HUES64 (cell line): ENCODE measurements around the gene RDH8.

Experiments used
- H3K27ac ChIP-seq: 2 replicates; pipeline ENCODE4 v1.7.0; 2013; ENCODE audit warnings: low read depth, low read length, inconsistent platforms
- H3K27me3 ChIP-seq: 2 replicates; pipeline ENCODE4 v1.6.1; 2013; ENCODE audit warnings: mild to moderate bottlenecking, low read length; ENCODE audit not compliant: insufficient read depth
- H3K36me3 ChIP-seq: 2 replicates; pipeline ENCODE4 v1.6.1; 2013; ENCODE audit warnings: mild to moderate bottlenecking, low read length; ENCODE audit not compliant: insufficient read depth
- H3K4me1 ChIP-seq: 2 replicates; pipeline ENCODE4 v1.6.1; 2013; ENCODE audit warnings: mild to moderate bottlenecking, low read length, moderate library complexity; ENCODE audit not compliant: insufficient read depth
- H3K4me3 ChIP-seq: 2 replicates; pipeline ENCODE4 v1.5.1; 2013; ENCODE audit warnings: mild to moderate bottlenecking, low read length, moderate library complexity
- H3K9ac ChIP-seq: 2 replicates; pipeline ENCODE4 v1.6.1; 2013; ENCODE audit warnings: mild to moderate bottlenecking, low read depth, low read length
- H3K9me3 ChIP-seq: 2 replicates; pipeline ENCODE4 v1.6.1; 2013; ENCODE audit warnings: low read depth, low read length; ENCODE audit not compliant: insufficient read depth
- WGBS: fragments of 150-250, 120-280 bp; methylation state at CpG from one replicate; pipeline ENCODE4 v1.1.7; 2013; ENCODE audit warnings: missing lambda C conversion rate; 5-methylcytosine and 5-hydroxymethylcytosine counted together

The RDH8 gene

GRCh38 chr19:10037809-10038208 is 24.5 kb downstream of the RDH8 start:
- Histone ChIP-seq H3K9me3 (peaks cover 12% of the 10 kb centered on the region), H3K27ac (no peak overlapping the region), H3K36me3 (no peaks in the 10 kb centered on the region), H3K9ac (no peak overlapping the region), H3K4me3 (no peak overlapping the region), H3K27me3 (peaks cover 13% of the 10 kb centered on the region; the same call in 1 of the 2 replicates), H3K4me1 (no peaks in the 10 kb centered on the region)
- 71% methylated on average over 5 of the region's 5 CpGs for WGBS

GRCh38 chr19:10043286-10043927 is 30.1 kb downstream of the RDH8 start:
- H3K9me3 ChIP-seq: peaks cover 36% of the 10 kb centered on the region
- peaks cover under 1% of the 10 kb centered on the region; the same call in 1 of the 2 replicates for H3K27me3 ChIP-seq
- H3K4me1 ChIP-seq: no peaks in the 10 kb centered on the region
- no peaks in the 10 kb centered on the region for H3K36me3 ChIP-seq
- 88% methylated on average over 4 of the region's 4 CpGs for WGBS
- no peak overlapping the region for H3K9ac ChIP-seq
- no peak overlapping the region for H3K27ac ChIP-seq
- no peak overlapping the region for H3K4me3 ChIP-seq

DNA sequence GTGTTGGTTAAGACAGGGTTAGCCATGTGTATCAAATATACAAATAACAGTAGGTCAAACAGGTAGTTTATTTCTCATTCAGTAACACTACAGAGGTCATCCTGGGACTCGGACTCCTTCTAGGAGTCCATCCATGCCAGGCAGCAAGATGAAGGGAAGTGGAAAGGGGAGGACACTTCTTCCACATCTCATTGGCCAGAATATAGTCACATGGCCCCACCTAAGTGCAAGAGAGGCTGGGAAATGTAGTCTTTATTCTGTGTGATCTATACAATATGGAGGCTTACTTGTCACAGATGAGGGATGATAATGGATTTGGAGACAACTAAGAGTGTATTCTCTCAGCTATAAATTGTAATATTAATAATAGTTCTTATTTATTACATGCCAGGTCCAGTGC is 31.1 kb downstream of the RDH8 start:
- H3K4me1 ChIP-seq: no peaks in the 10 kb centered on the region
- peaks cover 36% of the 10 kb centered on the region for H3K9me3 ChIP-seq
- WGBS: no CpG with 5 or more reads among the region's 1 CpG
- no peak overlapping the region for H3K9ac ChIP-seq
- no peak overlapping the region for H3K4me3 ChIP-seq
- no peaks in the 10 kb centered on the region for H3K36me3 ChIP-seq
- no peaks in the 10 kb centered on the region; the same call in 1 of the 2 replicates for H3K27me3 ChIP-seq
- no peak overlapping the region for H3K27ac ChIP-seq

DNA sequence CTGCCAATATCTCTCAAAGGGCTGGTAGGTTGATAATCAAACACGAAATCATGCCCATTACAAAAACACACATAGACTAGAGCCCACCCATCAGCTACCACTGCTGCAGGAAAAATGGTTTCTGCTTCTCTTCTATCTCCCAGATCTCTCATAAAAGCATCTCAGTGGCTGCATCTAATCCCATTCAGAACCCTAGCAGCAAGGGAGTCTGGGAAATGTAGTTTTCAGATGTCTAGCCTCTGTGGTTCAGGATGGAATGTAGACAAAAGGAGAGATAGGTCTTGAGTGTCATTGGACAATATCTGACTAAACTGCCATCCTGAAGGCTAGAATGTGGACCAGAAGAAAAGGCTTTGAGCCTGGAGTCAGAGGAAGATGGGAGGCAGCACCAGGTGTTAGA is 32.1 kb downstream of the RDH8 start:
- Histone ChIP-seq H3K4me3 (no peak overlapping the region), H3K27ac (no peak overlapping the region), H3K9ac (no peak overlapping the region), H3K27me3 (no peaks in the 10 kb centered on the region; the same call in 1 of the 2 replicates), H3K36me3 (no peaks in the 10 kb centered on the region), H3K4me1 (no peaks in the 10 kb centered on the region), H3K9me3 (peaks cover 36% of the 10 kb centered on the region)
- WGBS: 50% methylated on average over 1 of the region's 1 CpG

DNA sequence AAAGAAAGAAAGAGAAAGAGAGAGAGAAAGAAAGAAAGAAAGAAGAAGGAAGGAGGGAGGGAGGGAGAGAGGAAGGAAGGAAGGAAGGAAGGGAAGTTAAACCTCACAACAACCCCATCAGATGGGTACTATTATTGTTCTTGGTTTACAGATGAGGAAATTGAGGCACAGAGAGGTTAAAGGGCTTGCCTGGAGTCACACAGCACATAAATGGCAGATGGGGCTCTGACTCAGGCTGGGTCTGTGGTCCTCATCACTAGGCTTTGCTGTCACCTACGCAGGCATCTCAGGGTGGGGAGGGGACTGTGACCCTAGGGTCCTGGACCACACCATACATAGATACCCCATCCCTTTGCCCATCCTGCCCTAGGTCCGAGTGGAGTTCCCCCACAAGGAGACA is 36.3 kb downstream of the RDH8 start:
- H3K9ac ChIP-seq: no peak overlapping the region
- H3K27ac ChIP-seq: no peak overlapping the region
- no peak overlapping the region for H3K4me3 ChIP-seq
- peaks cover 2% of the 10 kb centered on the region; the same call in 1 of the 2 replicates for H3K27me3 ChIP-seq
- 49% methylated on average over 2 of the region's 2 CpGs for WGBS
- no peaks in the 10 kb centered on the region for H3K36me3 ChIP-seq
- H3K4me1 ChIP-seq: no peaks in the 10 kb centered on the region
- H3K9me3 ChIP-seq: peaks cover 7% of the 10 kb centered on the region; the same call in 1 of the 2 replicates

DNA sequence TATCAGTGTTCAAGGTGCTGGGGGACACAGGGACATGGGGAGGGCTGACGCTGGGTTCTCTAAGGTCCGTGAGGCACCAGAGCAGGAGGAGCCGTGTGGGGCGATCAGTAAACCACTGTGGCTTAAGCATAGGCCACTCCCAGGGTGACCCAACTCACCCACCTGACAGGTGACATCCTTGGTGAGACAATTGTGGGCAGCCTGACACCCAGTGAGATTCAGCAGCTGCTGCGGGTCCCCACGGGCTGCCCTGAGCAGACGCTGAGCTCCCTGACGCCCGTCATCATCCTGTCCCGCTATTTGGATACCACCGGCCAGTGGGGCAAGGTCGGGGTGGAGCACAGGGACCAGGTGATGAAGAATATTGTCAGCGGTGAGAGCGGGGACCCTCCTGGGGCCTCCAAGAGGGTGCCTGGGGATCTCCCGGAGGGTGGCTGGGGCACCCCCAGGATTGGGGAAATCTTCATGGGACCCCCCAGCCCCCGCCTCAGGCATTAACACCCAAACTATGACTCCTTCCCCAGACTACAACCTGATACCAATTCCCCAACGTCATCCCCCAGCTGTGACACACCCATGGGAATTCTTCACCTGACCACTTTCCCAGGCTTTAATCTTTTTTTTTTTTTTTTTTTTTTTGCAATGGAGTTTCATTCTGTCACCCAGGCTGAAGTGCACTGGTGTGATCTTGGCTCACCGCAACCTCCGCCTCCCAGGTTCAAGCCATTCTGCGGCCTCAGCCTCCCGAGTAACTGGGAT is 39.5 kb downstream of the RDH8 start:
- no peak overlapping the region for H3K9ac ChIP-seq
- WGBS: 79% methylated on average over 21 of the region's 21 CpGs
- H3K27me3 ChIP-seq: peaks cover 2% of the 10 kb centered on the region; the same call in 1 of the 2 replicates
- no peak overlapping the region for H3K27ac ChIP-seq
- no peaks in the 10 kb centered on the region for H3K9me3 ChIP-seq
- H3K36me3 ChIP-seq: no peaks in the 10 kb centered on the region
- H3K4me1 ChIP-seq: no peaks in the 10 kb centered on the region
- no peak overlapping the region for H3K4me3 ChIP-seq

DNA sequence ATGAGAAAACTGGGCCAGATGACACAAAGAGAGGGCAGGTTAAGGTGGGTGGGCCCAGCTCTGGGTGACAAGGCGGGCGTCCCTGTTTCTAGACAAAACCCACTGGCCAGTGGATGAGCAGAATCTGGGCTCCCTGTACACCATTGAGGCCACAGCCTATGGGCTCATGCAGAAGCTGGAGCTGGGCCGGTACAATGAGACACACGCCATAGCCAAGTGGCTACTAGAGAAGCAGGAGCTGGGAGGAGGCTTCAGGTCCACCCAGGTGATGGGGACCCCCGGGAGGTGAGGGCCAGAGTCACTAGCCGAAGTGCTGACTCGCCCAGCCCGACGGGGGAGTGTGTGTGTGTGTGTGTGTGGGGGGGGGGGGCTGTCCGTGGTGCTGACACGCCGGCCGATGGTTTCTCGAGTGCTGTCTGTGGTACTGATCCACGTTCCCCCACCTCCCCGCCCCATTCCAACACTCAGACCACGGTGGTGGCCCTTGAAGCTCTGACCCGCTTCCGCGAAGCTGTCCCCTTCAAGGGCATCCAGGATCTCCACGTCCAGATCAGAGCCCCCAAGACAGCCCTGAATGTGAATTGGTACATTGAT is 48.5 kb downstream of the RDH8 start:
- H3K36me3 ChIP-seq: no peaks in the 10 kb centered on the region
- peaks cover 13% of the 10 kb centered on the region for H3K27me3 ChIP-seq
- 33% methylated on average over 17 of the region's 21 CpGs for WGBS
- no peaks in the 10 kb centered on the region for H3K4me1 ChIP-seq
- H3K9me3 ChIP-seq: no peaks in the 10 kb centered on the region
- no peak overlapping the region for H3K9ac ChIP-seq
- no peak overlapping the region for H3K4me3 ChIP-seq
- H3K27ac ChIP-seq: no peak overlapping the region

DNA sequence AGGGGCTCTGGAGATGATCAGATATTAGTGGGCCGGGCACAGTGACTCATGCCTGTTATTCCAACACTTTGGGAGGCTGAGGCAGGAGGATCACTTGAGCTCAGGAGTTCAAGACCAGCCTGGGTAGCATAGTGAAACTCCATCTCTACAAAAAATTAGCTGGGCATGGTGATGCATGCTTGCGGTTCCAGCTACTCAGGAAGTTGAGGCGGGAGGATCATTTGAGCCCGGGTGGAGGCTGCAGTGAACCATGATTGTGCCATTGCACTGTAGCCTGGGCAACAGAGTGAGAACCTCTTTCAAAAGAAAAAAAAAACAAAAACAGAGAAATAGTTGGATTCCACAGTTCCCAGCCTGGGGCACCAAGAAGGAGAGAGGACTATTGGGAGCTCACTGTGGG is 54.9 kb downstream of the RDH8 start:
- H3K4me1 ChIP-seq: no peaks in the 10 kb centered on the region
- no peaks in the 10 kb centered on the region for H3K9me3 ChIP-seq
- WGBS: 88% methylated on average over 4 of the region's 4 CpGs
- H3K4me3 ChIP-seq: no peak overlapping the region
- H3K27ac ChIP-seq: no peak overlapping the region
- H3K9ac ChIP-seq: no peak overlapping the region
- 0 out of 2 replicates have a peak, but pooled peaks cover 2% of the 10 kb centered on the region for H3K27me3 ChIP-seq
- H3K36me3 ChIP-seq: no peaks in the 10 kb centered on the region

- H3K4me3 ChIP-seq: no peak overlapping the region
- no peaks in the 10 kb centered on the region for H3K4me1 ChIP-seq
- no peak overlapping the region for H3K9ac ChIP-seq
- H3K9me3 ChIP-seq: peaks cover 4% of the 10 kb centered on the region
- H3K36me3 ChIP-seq: no peaks in the 10 kb centered on the region
- WGBS: 77% methylated on average over 6 of the region's 6 CpGs
- no peak overlapping the region for H3K27ac ChIP-seq
- no peaks in the 10 kb centered on the region for H3K27me3 ChIP-seq
Measured at GRCh38 chr19:10069046-10069445, 55.8 kb downstream of the RDH8 start.

- Histone ChIP-seq H3K9ac (no peak overlapping the region), H3K4me1 (no peaks in the 10 kb centered on the region), H3K27ac (no peak overlapping the region), H3K9me3 (peaks cover 6% of the 10 kb centered on the region), H3K36me3 (no peaks in the 10 kb centered on the region), H3K4me3 (no peak overlapping the region), H3K27me3 (no peaks in the 10 kb centered on the region)
- 89% methylated on average over 22 of the region's 22 CpGs for WGBS
Measured at GRCh38 chr19:10070730-10071446, 57.6 kb downstream of the RDH8 start.
